Calu3 (cell line): ENCODE measurements around the gene GRIK3. TPM values are rescaled to one million over a fixed set of nuclear protein-coding genes. Genes with fewer than 3 reads are reported as not detected.
"Not testable (repeated sequence)": the region's sequence is repeated elsewhere in the genome, so short reads cannot be mapped to it uniquely, and the experiment has no call there.

Experiments
- Bru-seq: library from RNA; stranded (reverse); fragments of 400-500 nt; gene quantifications from one replicate; lab custom pipeline; 2021; lab: Mats Ljungman, UMichigan
- BruChase-seq, 2 experiments: library from RNA; stranded (reverse); fragments of 400-500 nt; gene quantifications; one replicate each; lab custom pipeline; 2021; lab: Mats Ljungman, UMichigan
- BruUV-seq: library from RNA; stranded (reverse); fragments of 400-500 nt; replicated peaks from 2 replicates; lab custom pipeline; 2021; lab: Mats Ljungman, UMichigan
- CTCF ChIA-PET: fragments of 300-600 bp; sonication (Branson Sonifier 250); formaldehyde crosslinking; loops from one replicate; lab custom pipeline; 2022; ENCODE audit warnings: antibody characterized with exemption; lab: Charles Lee
- DNase-seq: peaks from one replicate; pipeline ENCODE4 v3.0.0; 2022
- H3K27ac Mint-ChIP-seq: one replicate; pipeline ENCODE4 v1.8.0; 2022; ENCODE audit warnings: mixed read lengths; ENCODE audit not compliant: unreplicated experiment
- H3K27me3 Mint-ChIP-seq: one replicate; pipeline ENCODE4 v1.8.0; 2022; ENCODE audit warnings: mixed read lengths; ENCODE audit not compliant: unreplicated experiment
- H3K36me3 Mint-ChIP-seq: one replicate; pipeline ENCODE4 v1.8.0; 2022; ENCODE audit warnings: mild to moderate bottlenecking, moderate library complexity, mixed read lengths; ENCODE audit not compliant: insufficient read depth, unreplicated experiment
- H3K4me1 Mint-ChIP-seq: one replicate; pipeline ENCODE4 v1.8.0; 2022; ENCODE audit warnings: mild to moderate bottlenecking, low read depth, mixed read lengths; ENCODE audit not compliant: unreplicated experiment
- H3K4me3 Mint-ChIP-seq: one replicate; pipeline ENCODE4 v1.8.0; 2022; ENCODE audit warnings: mild to moderate bottlenecking, low read depth, moderate library complexity, mixed read lengths; ENCODE audit not compliant: unreplicated experiment
- H3K9me3 Mint-ChIP-seq: one replicate; pipeline ENCODE4 v1.8.0; 2022; ENCODE audit warnings: low read depth, mixed read lengths; ENCODE audit not compliant: unreplicated experiment
- intact Hi-C: fragments of 100-400 bp; cut with micrococcal nuclease; formaldehyde crosslinking; loops from one replicate; pipeline ENCODE4 v1.10.0; 2022; ENCODE audit not compliant: unreplicated experiment
- long read RNA-seq: library from polyadenylated mRNA; stranded (forward); transcript quantifications from one replicate; pipeline ENCODE4 v2.0.0, GENCODE V29; 2022
- total RNA-seq: library from RNA; stranded (reverse); gene quantifications from 2 replicates; pipeline ENCODE4 v1.2.3, GENCODE V29; 2022
- TF ChIP-seq, protein P1 (sequence below): fragments of 200-600 bp; IDR thresholded peaks from one replicate; pipeline ENCODE4 v1.8.0; 2022; ENCODE audit warnings: antibody characterized with exemption; ENCODE audit not compliant: unreplicated experiment

Gene GRIK3
- not detected in 2 replicates for total RNA-seq
- Bru-seq, nascent RNA = percentile 0 among the genes with signal in this experiment
- BruChase-seq, experiment 1, labeled RNA remaining after a 6-hour chase = not detected
- not detected for BruChase-seq, experiment 2, labeled RNA remaining after a 2-hour chase
- long read RNA-seq = 0 reads

GRCh38 chr1:37034121-37035013 lies at the start of gene GRIK3:
TSS of gene GRIK3 (minus strand) at chr1:37034515. CDS start at chr1:37034108, 407 bp downstream.
- no peak within 1 kb of the TSS for H3K4me3 Mint-ChIP-seq
- no peak for DNase-seq
- no peaks in the 10 kb centered on the region for H3K4me1 Mint-ChIP-seq

GRCh38 chr1:37084013-37084412 lies 49.7 kb upstream of the GRIK3 start:
- H3K4me3 Mint-ChIP-seq = no peak overlapping the region
- no peak for DNase-seq
- intact Hi-C loops = no loop called here
- CTCF ChIA-PET = no interaction called here
- TF ChIP-seq, protein P1, sequence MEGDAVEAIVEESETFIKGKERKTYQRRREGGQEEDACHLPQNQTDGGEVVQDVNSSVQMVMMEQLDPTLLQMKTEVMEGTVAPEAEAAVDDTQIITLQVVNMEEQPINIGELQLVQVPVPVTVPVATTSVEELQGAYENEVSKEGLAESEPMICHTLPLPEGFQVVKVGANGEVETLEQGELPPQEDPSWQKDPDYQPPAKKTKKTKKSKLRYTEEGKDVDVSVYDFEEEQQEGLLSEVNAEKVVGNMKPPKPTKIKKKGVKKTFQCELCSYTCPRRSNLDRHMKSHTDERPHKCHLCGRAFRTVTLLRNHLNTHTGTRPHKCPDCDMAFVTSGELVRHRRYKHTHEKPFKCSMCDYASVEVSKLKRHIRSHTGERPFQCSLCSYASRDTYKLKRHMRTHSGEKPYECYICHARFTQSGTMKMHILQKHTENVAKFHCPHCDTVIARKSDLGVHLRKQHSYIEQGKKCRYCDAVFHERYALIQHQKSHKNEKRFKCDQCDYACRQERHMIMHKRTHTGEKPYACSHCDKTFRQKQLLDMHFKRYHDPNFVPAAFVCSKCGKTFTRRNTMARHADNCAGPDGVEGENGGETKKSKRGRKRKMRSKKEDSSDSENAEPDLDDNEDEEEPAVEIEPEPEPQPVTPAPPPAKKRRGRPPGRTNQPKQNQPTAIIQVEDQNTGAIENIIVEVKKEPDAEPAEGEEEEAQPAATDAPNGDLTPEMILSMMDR = no peak
- no peaks in the 10 kb centered on the region for H3K36me3 Mint-ChIP-seq
- BruUV-seq = no TSS peak
- no peak overlapping the region for H3K27ac Mint-ChIP-seq
- peaks cover 25% of the 10 kb centered on the region for H3K27me3 Mint-ChIP-seq
- H3K4me1 Mint-ChIP-seq = no peaks in the 10 kb centered on the region
- no peaks in the 10 kb centered on the region for H3K9me3 Mint-ChIP-seq

More at GRCh38 chr1:37034121-37035013, at the start of gene GRIK3:
- no peaks in the 10 kb centered on the region for H3K36me3 Mint-ChIP-seq
- no peaks in the 10 kb centered on the region for H3K9me3 Mint-ChIP-seq
- CTCF ChIA-PET = no interaction called here
- H3K27me3 Mint-ChIP-seq = peaks cover 96% of the 10 kb centered on the region
- TF ChIP-seq, protein P1 = no peak
- BruUV-seq = no TSS peak
- intact Hi-C loops = loop anchor here (5.0 kb wide), 1 partner anchor 332 kb away; no protein-coding TSS in a partner anchor
- no peak within 1 kb of the TSS for H3K27ac Mint-ChIP-seq

DNA sequence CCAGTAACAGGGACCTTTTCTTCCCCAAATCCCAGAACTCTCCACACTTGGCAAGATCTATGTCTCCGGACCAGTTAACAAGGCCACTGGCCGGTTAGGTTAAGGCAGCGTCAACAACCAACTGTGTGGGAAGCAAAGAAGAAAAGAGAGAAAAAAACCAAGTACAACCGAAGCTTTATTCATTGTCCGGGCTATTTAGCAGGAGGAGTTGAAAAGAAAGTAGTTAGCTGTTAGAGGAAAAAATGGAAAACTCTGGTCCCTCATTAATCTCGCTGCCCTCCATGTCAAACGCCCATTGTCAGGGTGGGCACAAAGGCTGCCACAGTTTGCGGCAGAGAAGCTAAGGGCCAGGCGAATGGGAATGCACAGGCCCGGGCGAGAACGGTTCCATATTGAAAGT lies 49.3 kb upstream of the GRIK3 start:
- intact Hi-C loops = no loop called here
- H3K27ac Mint-ChIP-seq = no peak overlapping the region

DNA sequence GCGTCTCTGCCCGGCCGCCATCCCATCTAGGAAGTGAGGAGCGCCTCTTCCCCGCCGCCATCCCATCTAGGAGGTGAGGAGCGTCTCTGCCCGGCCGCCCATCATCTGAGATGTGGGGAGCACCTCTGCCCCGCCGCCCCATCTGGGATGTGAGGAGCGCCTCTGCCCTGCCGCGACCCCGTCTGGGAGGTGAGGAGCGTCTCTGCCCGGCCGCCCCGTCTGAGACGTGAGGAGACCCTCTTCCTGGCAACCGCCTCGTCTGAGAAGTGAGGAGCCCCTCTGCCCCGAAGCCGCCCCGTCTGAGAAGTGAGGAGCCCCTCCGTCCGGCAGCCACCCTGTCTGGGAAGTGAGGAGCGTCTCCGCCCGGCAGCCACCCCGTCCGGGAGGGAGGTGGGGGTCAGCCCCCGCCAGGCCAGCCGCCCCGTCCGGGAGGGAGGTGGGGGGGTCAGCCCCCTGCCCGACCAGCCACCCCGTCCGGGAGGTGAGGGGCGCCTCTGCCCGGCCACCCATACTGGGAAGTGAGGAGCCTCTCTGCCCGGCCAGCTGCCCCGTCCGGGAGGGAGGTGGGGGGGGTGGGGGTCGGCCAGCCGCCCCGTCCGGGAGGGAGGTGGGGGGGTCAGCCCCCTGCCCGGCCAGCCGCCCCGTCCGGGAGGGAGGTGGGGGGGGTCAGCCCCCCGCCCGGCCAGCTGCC lies 46.1 kb upstream of the GRIK3 start:
- intact Hi-C loops, H3K36me3 Mint-ChIP-seq, H3K9me3 Mint-ChIP-seq, DNase-seq, H3K4me3 Mint-ChIP-seq, H3K4me1 Mint-ChIP-seq, BruUV-seq, CTCF ChIA-PET, H3K27ac Mint-ChIP-seq: not testable (repeated sequence)
- H3K27me3 Mint-ChIP-seq = peaks cover 56% of the 10 kb centered on the region

More for the DNA sequence above, 49.3 kb upstream of the GRIK3 start:
- TF ChIP-seq, protein P1 = no peak
- no peaks in the 10 kb centered on the region for H3K36me3 Mint-ChIP-seq
- H3K9me3 Mint-ChIP-seq = no peaks in the 10 kb centered on the region
- BruUV-seq = no TSS peak
- no peak for DNase-seq
- CTCF ChIA-PET = no interaction called here
- H3K27me3 Mint-ChIP-seq = peaks cover 26% of the 10 kb centered on the region
- no peaks in the 10 kb centered on the region for H3K4me1 Mint-ChIP-seq
- H3K4me3 Mint-ChIP-seq = no peak overlapping the region
